ENCODE results near the gene COL21A1. TPM values are rescaled to one million over a fixed set of nuclear protein-coding genes. Genes with fewer than 3 reads are reported as not detected.

The COL21A1 gene
- total RNA-seq, 4 donors from 2014 or later = 5.3 to 47.1 (median 15.6) TPM

DNA sequence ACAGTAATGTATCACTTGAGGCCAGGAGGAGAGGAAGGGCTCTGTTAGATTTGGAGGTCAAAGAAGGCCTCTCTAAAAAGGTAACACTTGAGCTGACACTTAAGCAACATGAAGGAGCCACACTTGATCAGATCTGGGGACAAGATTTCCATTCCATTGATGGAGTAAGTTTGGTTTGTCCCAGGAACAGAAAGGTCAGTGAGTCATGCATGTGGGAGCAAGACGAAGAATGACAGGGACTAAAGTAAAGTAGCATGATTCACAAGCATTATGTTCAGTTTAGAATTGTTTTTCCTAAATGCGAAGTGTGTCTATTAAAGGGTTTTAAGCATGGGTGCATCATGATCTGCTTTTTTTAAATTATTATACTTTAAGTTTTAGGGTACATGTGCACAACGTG, 47.4 kb downstream of the COL21A1 start:
- no peaks in the 10 kb centered on the region for H3K36me3 ChIP-seq
- TF ChIP-seq EP300 (IDR thresholded peaks at IDR 0.05) (no peak), POLR2AphosphoS5 (IDR thresholded peaks at IDR 0.05) (no peak), POLR2A (IDR thresholded peaks at IDR 0.05) (no peak)
- TF ChIP-seq, protein P1, sequence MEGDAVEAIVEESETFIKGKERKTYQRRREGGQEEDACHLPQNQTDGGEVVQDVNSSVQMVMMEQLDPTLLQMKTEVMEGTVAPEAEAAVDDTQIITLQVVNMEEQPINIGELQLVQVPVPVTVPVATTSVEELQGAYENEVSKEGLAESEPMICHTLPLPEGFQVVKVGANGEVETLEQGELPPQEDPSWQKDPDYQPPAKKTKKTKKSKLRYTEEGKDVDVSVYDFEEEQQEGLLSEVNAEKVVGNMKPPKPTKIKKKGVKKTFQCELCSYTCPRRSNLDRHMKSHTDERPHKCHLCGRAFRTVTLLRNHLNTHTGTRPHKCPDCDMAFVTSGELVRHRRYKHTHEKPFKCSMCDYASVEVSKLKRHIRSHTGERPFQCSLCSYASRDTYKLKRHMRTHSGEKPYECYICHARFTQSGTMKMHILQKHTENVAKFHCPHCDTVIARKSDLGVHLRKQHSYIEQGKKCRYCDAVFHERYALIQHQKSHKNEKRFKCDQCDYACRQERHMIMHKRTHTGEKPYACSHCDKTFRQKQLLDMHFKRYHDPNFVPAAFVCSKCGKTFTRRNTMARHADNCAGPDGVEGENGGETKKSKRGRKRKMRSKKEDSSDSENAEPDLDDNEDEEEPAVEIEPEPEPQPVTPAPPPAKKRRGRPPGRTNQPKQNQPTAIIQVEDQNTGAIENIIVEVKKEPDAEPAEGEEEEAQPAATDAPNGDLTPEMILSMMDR (IDR thresholded peaks at IDR 0.05) = no peak
- no peak for ATAC-seq
- H3K27me3 ChIP-seq = no peaks in the 10 kb centered on the region
- no peak overlapping the region for H3K27ac ChIP-seq
- H3K4me3 ChIP-seq = no peak overlapping the region
- 81 to 96% methylated on average over 2 to 3 of the region's 3 CpGs for WGBS, 2 donors (ENCODE audit: low coverage in 1 of 2)
- no peaks in the 10 kb centered on the region for H3K4me1 ChIP-seq
- H3K9me3 ChIP-seq = peaks cover 0 to 6% (median 0%) of the 10 kb centered on the region in 3 donors

DNA sequence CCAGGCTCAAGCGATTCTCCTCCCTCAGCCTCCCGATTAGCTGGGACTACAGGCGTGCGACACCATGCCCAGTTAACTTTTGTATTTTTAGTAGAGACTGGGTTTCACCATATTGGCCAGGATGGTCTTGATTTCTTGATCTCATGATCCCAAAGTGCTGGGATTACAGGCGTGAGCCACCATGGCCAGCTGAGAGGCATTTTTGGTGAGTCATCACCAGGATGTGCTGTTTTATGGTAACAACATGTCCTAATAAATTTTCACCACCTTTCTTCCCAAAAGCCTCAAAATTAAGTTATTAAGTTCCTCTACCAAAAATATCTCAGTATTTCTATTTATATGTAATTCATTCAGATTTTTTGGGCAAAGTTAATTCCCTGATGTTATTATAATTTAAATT, 53.5 kb downstream of the COL21A1 start:
- Histone ChIP-seq H3K27ac (no peak overlapping the region), H3K36me3 (no peaks in the 10 kb centered on the region), H3K4me1 (no peaks in the 10 kb centered on the region), H3K4me3 (no peak overlapping the region), H3K27me3 (no peaks in the 10 kb centered on the region), H3K9me3 (peaks cover 0 to 10% (median 0%) of the 10 kb centered on the region in 3 donors)
- no peak for ATAC-seq
- TF ChIP-seq EP300 (IDR thresholded peaks at IDR 0.05) = no peak
- no peak for TF ChIP-seq POLR2AphosphoS5 (IDR thresholded peaks at IDR 0.05)
- TF ChIP-seq, protein P1 (IDR thresholded peaks at IDR 0.05) = no peak
- no peak for TF ChIP-seq POLR2A (IDR thresholded peaks at IDR 0.05)
- WGBS, 2 donors (ENCODE audit: low coverage in 1 of 2) = 92 to 96% methylated on average over 5 of the region's 5 CpGs

DNA sequence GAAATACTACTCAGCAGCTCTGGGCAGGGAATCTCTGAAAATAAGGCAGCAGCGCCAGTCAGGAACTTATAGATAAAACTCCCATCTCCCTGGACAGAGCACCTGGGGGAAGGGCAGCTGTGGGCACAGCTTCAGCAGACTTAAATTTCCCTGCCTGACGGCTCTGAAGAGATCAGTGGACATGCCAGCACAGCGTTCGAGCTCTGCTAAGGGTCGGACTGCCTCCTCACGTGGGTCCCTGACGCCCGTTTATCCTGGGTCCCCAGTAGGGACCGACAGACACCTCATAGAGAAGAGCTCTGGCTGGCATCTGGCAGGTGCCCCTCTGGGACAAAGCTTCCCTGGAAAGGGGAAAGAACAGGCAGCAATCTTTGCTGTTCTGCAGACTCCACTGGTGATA, 59.0 kb downstream of the COL21A1 start:
- ATAC-seq = no peak
- Histone ChIP-seq H3K27ac (no peak overlapping the region), H3K27me3 (no peaks in the 10 kb centered on the region), H3K4me3 (no peak overlapping the region), H3K9me3 (peaks cover 0 to 4% (median 0%) of the 10 kb centered on the region in 3 donors), H3K36me3 (no peaks in the 10 kb centered on the region), H3K4me1 (no peaks in the 10 kb centered on the region)
- WGBS, 2 donors (ENCODE audit: low coverage in 1 of 2) = 64% methylated on average over 4 of the region's 9 CpGs; no CpG with 5 or more reads in 1 of the 2 donors
- TF ChIP-seq, protein P1 (IDR thresholded peaks at IDR 0.05) = no peak
- TF ChIP-seq POLR2AphosphoS5 (IDR thresholded peaks at IDR 0.05) (no peak), EP300 (IDR thresholded peaks at IDR 0.05) (no peak), POLR2A (IDR thresholded peaks at IDR 0.05) (no peak)

DNA sequence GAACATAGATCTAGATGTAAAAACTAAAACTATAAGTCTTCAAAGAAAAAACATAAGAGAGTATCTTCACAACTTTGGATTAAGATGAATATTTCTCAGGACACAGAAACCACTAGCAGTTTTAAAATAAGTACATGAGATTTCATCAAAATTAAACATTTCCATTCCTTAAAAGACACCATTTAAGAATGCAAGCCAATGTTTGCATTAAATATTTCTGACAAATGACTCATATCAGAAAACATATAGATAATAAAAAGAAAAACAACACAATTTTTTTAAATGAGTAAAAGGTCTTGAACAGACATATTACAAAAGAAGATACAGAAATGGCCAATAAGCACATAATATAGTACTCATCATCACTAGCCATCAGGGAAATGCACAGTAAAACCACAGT, 59.7 kb downstream of the COL21A1 start:
- no peaks in the 10 kb centered on the region for H3K27me3 ChIP-seq
- ATAC-seq = no peak
- no peaks in the 10 kb centered on the region for H3K36me3 ChIP-seq
- no peak overlapping the region for H3K4me3 ChIP-seq
- peaks cover 0 to 4% (median 0%) of the 10 kb centered on the region in 3 donors for H3K9me3 ChIP-seq
- no peaks in the 10 kb centered on the region for H3K4me1 ChIP-seq
- no peak overlapping the region for H3K27ac ChIP-seq
- TF ChIP-seq POLR2A (IDR thresholded peaks at IDR 0.05) (no peak), EP300 (IDR thresholded peaks at IDR 0.05) (no peak), POLR2AphosphoS5 (IDR thresholded peaks at IDR 0.05) (no peak)
- TF ChIP-seq, protein P1 (IDR thresholded peaks at IDR 0.05) = no peak

DNA sequence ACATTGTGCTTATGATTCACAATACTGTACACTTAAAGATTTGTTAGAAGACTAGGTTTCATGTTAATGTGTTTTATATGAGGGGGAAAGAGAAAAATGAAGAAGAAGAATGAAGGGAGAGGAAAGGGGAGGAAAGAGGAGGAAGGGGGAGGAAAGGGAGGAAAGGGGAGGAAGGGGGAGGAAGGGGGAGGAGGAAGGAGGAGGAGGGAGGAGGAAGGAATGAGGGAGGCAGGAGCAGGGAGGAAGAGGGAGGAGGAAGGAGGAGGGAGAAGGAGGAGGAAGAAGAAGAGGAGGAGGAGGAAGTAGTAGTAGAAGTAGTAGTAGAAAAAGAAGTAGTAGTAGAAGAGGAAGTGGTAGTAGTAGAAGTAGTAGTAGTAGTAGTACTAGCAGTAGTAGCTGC, 70.6 kb downstream of the COL21A1 start:
- H3K9me3 ChIP-seq = peaks cover 0 to 29% (median 3%) of the 10 kb centered on the region in 3 donors
- no peaks in the 10 kb centered on the region for H3K36me3 ChIP-seq
- H3K4me3 ChIP-seq = no peak overlapping the region
- H3K27me3 ChIP-seq = no peaks in the 10 kb centered on the region
- TF ChIP-seq, protein P1 (IDR thresholded peaks at IDR 0.05) = no peak
- TF ChIP-seq POLR2AphosphoS5 (IDR thresholded peaks at IDR 0.05) = no peak
- no peak for TF ChIP-seq EP300 (IDR thresholded peaks at IDR 0.05)
- no peak for TF ChIP-seq POLR2A (IDR thresholded peaks at IDR 0.05)
- no peak for ATAC-seq
- H3K4me1 ChIP-seq = no peaks in the 10 kb centered on the region
- no peak overlapping the region for H3K27ac ChIP-seq

Data from gastroesophageal sphincter (tissue), 4 donors.